Activated T-helper 9 cell treated with anti-CD3 and anti-CD28 coated beads, Interleukin-2, amount 50 U/mL, for 16 hours (primary cell): Measurements from ENCODE around the gene ATR.
A peak's percentile ranks its signal among the peaks of the same experiment; 100 is the strongest.
"Not testable (repeated sequence)": the region's sequence is repeated elsewhere in the genome, so short reads cannot be mapped to it uniquely, and the experiment has no call there.

ENCODE experiments used
- DNase-seq: peaks from one replicate; pipeline ENCODE4 v3.0.0-alpha.2; 2020; ENCODE audit warnings: low read depth

Gene ATR

DNA sequence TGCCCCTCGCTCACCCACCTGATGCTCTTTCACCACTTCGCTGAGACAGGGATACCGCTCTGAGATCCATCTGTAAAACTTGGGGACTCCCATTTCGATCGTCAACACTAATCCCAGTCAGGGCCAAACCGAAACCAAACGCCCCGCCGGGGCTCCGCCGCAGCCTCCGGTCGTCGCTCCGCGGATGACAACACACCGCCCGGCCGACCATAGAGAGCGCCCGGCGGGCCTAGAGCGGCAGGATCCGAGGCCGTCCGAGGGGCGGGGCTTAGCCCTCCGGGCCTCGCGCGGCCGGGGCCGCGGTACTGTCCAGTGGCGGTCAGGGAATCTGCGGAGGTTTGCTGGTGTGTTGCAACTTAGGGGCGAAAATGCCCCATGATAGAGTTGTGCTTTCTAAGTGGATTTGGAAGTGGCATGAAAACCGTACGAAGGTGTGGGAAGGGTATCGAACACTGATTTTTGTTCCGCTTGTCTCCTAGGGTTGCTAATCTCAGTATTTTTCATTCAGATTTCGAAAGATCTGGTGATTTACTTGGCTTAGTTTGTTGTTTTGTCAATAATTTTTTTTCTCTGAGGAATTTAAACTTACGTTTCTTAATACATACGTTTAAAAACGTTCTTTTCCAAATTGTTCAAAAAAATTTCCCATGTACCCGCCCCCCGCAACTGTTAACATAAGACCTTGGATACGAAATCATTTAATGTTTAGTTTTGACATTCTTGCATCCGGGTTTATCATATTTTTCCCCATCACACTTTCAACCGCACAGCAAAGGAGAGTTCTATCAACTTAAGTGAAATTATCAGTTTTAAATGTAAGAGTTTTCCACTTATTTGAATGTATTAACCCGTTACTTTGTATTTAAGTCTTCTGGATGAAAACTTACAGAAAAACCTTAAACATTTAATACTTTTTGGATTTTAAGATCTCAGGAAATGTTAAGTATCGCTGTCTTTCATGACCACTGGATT lies 130.4 kb downstream of the ATR start, which contains the start of gene XRN1:
Gene XRN1, minus strand, starts transcription at position 186 of the 972 bp plus-strand sequence. Its CDS starts 93 bp downstream, at position 93.
- peak; percentile 93 for DNase-seq

DNA sequence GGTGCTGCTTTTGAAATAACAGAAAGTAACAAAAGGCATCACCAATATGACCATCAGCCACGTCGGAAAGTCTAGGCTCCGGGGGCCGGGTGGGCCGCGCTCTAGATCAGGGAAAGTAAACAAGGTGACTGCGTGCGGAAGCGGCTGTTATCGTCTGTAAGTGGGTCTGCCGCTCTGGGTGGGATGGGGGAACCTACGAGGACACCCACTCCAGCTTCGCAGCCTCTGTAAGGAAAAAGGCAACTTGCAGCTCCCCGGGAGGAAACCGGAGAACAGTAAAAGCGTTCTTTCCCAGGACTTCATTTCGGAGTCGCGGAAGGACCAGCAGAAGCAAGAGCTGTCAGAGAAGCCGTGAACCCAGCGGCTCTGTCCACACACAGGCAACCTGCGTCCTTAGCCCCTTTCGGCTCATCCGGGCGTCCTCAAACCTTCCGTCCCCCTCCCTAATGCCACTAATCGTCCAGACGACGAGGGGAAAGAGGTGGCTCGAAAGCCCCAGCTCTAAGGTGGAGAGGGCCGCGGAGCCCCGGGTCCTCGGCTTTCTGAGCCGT lies 131.2 kb downstream of the ATR start:
- peak; percentile 29 for DNase-seq

DNA sequence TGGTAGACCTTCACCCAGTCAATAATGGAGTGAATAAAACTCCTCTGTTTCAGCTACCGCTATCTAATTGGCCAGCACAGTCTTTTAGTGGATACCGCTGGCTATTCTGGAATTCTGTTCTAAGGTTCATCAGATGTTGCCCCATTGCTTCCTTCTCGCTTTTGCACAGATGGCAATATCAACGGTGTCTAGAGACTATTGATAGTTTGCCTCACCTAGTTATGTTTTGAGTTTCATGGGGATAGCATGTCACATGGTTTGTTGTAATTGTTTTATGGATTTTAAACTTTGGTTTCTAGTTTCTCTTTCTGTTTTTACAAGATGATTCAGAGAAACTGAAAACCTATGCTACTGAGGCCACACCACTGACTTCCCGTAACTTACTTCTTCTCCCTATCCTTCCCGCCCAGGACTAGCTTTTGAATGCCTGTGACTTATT lies 132.7 kb downstream of the ATR start:
- no peak for DNase-seq

DNA sequence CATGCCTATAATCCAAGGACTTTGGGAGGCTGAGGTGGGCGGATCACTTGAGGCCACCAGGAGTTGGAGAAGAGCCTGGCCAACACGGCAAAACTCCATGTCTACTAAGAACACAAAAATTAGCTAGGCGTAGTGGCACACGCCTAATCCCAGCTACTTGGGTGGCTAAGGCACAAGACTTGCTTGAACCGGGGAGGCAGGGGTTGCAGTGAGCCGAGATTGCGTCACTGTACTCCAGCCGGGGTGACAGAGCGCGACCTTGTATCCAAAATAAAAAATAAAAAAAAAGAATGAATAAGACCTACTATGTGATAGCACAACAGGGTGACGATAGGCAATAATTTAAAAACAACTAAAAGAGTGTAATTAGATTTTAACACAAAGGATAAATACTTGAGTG lies 134.2 kb downstream of the ATR start:
- no peak for DNase-seq

DNA sequence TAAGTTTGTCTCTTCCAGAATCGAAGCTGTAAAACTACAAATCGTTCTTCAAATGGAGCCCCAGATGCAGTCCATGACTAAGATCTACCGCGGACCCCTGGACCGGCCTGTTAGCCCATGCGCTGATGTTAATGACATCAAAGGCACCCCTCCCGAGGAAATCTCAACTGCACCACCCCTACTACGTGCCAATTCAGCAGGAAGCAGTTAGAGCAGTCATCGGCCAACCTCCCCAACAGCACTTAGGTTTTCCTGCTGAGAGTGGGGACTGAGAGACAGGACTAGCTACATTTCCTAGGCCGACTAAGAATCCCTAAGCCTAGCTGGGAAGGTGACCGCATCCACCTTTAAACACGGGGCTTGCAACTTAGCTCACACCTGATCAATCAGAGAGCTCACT lies 135.5 kb downstream of the ATR start:
- not testable (repeated sequence) for DNase-seq

DNA sequence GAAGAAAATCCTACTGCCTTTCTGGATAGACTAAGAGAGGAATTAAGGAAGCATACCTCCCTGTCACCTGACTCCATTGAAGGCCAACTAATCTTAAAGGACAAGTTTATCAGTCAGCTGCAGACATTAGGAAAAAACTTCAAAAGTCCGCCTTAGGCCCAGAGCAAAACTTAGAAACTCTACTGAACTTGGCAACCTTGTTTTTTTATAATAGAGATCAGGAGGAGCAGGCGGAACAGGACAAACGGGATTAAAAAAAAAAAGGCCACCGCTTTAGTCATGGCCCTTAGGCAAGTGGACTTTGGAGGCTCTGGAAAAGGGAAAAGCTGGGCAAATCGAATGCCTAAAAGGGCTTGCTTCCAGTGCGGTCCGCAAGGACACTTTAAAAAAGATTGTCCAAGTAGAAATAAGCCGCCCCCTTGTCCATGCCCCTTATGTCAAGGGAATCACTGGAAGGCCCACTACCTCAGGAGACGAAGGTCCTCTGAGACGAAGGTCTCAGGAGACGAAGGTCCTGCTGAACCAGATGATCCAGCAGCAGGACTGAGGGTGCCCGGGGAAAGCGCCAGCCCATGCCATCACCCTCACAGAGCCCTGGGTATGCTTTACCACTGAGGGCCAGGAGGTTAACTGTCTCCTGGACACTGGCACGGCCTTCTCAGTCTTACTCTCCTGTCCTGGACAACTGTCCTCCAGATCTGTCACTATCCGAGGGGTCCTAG lies 138.9 kb downstream of the ATR start:
- DNase-seq: not testable (repeated sequence)

DNA sequence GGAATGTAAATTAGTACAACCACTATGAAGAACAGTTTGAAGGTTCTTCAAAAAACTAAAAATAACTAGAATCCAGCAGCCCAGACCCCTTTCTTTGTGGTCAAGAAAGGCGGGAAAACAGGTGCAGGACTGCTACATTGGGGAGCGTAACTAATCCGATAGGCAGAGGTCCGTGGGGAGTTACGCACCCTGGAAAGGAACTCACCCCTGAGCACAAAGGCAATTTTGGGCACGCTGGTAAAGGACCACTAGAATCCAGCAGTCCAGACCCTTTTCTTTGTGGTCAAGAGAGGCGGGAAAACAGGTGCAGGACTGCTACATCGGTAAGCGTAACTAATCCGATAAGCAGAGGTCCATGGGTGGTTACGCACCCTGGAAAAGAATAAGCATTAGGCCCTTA lies 140.4 kb downstream of the ATR start:
- DNase-seq: not testable (repeated sequence)

DNA sequence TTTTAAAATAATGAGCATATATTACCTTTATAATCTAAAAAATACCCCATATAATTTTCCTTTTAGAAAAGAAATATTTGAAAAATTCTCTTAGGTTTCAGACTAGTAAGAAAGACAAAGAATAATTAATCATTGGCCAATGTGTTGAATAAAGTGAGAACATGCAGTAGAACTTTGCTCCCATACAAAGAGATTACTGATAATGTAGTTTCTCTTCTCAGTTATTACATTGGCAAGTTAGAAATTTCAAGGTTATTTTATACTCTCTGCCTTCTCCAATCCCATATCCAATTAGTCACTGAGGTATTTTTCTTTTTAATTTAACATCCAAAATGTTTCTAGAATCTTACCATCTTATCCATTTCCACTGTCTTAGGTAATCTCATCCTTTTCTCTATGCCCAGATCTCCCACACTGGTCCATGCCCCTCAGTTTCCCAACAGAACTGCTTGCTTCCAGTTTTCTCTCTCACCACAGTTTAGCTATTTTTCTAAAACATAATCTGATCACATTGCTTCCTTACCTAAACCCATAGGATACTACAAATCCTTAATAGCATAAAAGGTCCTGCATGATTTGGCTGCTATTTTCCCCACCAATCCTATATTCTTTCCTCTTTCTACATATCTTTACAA lies 141.5 kb downstream of the ATR start:
- no peak for DNase-seq

DNA sequence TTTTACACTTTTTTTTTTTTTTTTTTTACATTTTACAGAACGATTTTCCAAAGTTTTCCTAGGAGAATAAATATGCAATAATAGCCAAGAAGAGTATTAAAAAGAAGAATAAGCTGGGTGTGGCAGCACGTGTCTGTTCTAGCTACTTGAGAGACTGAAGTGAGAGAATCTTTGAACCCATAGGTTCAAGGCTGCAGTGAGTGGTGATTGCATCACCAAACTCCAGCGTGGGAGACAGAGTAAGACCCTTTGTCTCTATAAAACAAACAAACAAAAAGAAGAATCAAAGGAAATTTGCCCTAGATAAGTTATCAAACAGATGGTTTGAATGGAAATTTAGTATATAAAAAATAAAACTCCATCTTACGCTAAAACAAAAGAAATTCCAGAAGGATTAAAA lies 144.0 kb downstream of the ATR start:
- DNase-seq: no peak

DNA sequence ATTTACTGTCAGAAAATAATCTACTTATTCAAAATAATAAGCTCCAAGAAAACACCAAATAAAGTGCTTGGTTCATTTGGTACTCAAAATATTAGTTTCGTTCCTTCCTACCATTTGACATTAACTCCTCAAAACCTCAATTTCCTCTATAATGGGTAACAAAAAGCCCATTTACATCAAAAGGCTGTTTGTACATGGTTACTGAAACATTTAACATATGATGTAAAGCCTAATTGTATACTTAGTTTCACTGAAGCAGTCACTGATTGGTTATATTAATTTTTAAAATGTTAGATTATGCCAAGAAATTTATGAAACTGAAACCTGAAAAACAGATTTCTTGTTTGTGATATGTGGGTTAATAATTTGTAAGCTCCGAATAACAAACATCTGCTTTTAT lies 145.4 kb downstream of the ATR start:
- no peak for DNase-seq

DNA sequence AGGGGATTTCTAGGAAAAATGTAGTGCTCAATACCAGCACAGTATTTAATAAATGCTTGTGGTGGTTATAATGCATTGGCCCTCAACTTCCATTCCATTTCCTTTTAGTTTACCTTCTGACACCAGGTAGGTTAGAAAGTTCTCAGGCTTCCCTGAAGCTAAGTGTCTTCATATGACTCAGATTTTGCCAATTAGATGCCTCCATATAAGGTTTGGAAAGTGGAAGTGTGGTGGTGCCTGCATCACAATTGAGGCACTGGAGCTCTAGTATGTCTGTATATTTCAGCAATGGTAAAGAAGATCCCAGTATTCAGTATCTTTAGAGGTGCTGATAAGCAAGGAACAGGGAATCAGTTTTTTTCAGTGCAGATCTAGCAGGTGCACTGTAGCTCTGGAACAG lies 149.0 kb downstream of the ATR start:
- DNase-seq: no peak

DNA sequence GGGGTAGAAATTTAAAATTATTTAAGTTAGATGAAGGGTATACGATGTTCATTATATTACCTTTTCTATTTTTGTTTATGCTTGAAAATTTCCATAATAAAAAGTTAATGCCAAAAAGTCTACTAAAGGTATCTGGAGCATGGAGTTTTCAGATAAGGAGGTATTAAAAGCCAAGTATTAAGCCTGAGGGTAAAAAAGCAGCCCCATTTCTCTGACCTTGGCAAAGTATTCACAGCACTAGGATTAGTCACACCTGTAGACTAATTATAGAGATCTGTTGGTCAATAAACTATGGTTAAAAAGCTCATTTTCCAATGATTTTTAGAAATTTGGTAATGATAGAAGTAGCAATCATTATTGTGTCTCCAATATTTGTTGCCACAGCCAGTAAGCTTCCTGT lies 153.8 kb downstream of the ATR start:
- DNase-seq: no peak

DNA sequence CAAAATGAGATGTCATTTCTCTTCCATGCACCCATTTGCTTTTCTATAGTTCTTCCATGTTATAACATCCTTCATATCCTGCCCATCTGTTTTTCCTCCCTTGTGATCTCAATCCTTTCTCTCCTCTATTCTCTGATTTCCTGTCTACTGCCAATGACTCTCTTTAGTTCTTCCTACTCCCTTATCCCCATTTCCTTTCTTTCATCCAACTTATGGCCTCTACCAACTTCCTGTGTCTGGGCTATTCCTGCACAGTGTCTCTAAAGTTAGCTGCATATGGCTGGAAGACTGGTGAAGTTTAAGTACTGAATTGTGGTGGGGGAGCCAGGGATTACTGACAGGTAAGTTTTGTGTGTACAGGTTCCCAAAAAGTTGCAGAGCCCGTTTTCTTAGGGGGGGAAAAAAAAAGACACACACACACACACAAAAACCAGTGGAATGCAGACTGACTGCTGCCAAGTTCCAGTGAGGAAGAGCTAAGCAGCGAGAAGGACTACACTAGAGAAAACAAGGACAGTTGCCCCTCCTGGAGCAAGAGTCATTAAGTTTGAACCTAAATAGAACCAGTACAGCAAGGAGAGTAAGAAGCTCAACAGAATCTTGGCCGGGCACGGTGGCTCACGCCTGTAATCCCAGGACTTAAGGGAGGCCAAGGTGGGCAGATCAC lies 159.5 kb downstream of the ATR start:
- no peak for DNase-seq

DNA sequence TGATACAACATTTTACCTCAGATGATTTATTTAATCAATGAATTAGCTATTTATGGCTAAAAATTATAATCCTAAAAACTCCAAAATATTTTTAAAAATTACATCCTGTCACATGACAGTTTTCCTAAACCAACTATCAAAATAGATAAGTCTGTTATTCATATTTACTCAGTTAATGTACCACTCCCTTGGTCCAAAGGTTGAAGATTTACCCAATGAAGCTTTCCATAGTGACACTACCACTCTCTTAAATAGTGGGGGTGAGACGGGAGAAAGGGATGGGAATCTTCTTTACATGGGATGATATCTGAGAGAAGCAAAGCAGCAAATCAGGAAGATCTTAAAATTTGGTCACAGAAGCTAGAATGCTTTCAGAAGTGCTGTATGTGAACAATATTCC lies 161.2 kb downstream of the ATR start:
- no peak for DNase-seq

DNA sequence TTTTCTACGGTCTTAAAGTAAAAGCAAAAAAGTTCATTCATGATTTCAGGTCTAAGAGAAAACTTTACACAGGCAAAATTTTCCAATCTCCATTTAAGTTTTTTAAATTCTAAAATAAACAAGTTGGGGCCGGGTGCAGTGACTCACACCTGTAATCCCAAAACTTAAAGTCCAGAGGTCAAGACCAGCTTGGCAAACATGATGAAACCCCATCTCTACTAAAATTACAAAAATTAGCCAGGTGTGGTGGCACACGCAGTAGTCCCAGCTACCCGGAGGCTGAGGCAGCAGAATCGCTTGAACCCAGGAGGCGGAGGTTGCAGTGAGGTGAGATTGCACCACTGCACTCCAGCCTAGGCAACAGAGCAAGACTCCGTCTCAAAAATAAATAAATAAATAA lies 178.0 kb downstream of the ATR start:
- DNase-seq: not testable (repeated sequence)
